Mucosa of descending colon (tissue), 3 donors: ENCODE results near the gene PYHIN1. TPM values are rescaled to one million over a fixed set of nuclear protein-coding genes. Genes with fewer than 3 reads are reported as not detected.
A peak's percentile ranks its signal among the peaks of the same experiment; 100 is the strongest.

Source experiments
- ATAC-seq: fragments of 200-7000 bp; cut with Tn5 transposase; one replicate; pipeline ENCODE4 v1.9.1; 2020; ENCODE audit warnings: mild to moderate bottlenecking, moderate library complexity
- DNase-seq, 3 donors: peaks; one replicate each; pipeline ENCODE4 v3.0.0-alpha.2; 2020
- H3K36me3 ChIP-seq: fragments of 200-600 bp; one replicate; pipeline ENCODE4 v1.8.0; 2021; ENCODE audit warnings: low read depth, mild to moderate bottlenecking
- H3K4me1 ChIP-seq: fragments of 200-600 bp; one replicate; pipeline ENCODE4 v1.8.0; 2021; ENCODE audit warnings: low read depth, mild to moderate bottlenecking
- H3K4me3 ChIP-seq: fragments of 200-600 bp; one replicate; pipeline ENCODE4 v1.8.0; 2021; ENCODE audit warnings: mild to moderate bottlenecking
- H3K9me3 ChIP-seq: fragments of 200-600 bp; one replicate; pipeline ENCODE4 v1.8.0; 2021; ENCODE audit warnings: mild to moderate bottlenecking
- CTCF ChIP-seq: fragments of 200-600 bp; IDR thresholded peaks from one replicate; pipeline ENCODE4 v1.8.0; 2022; ENCODE audit warnings: antibody characterized with exemption, mild to moderate bottlenecking
- intact Hi-C, 2 donors: fragments of 100-400 bp; cut with DNase I in 1 of 2; cut with micrococcal nuclease in 1 of 2; formaldehyde crosslinking; loops; one replicate each; pipeline versions ENCODE4 v1.11.0 to v1.11.1; 2022; cut with DNase I, micrococcal nuclease
- total RNA-seq, 3 donors: library from RNA; stranded (reverse); fragmentation: NEBNext Ultra II Directional in 2 of 3; extraction: Animal tissue kit (Norgen Biotek cat#: 25700) in 2 of 3; gene quantifications; one replicate each; pipeline versions ENCODE4 v1.2.1 to v1.2.4, GENCODE V29; 2021 to 2023
- donor health status: DM: no; HTN: no; CAD: no; lungs with moderate emphysema.
- donor health status: DM: no; HTN: no; CAD: no.
- donor health status: DM: no; HTN: yes; CAD: no.

PYHIN1 gene
- total RNA-seq, 3 donors from 2014 or later, result 0.87 to 2.0 (median 0.98) TPM

- H3K4me1 ChIP-seq, result no peaks in the 10 kb centered on the region
- ATAC-seq (no peak), DNase-seq (no peak)
- intact Hi-C loops, result no loop called here
- H3K9me3 ChIP-seq, result no peaks in the 10 kb centered on the region
- no peak for TF ChIP-seq CTCF
- no peaks in the 10 kb centered on the region for H3K36me3 ChIP-seq
- no peak overlapping the region for H3K4me3 ChIP-seq
These were observed 11.1 kb downstream of the PYHIN1 start for GRCh38 chr1:158942490-158942889.

- H3K36me3 ChIP-seq, result no peaks in the 10 kb centered on the region
- no peaks in the 10 kb centered on the region for H3K4me1 ChIP-seq
- DNase-seq (no peak), ATAC-seq (no peak)
- no peak for TF ChIP-seq CTCF
- intact Hi-C loops, result no loop called here
- no peak overlapping the region for H3K4me3 ChIP-seq
- H3K9me3 ChIP-seq, result no peaks in the 10 kb centered on the region
These were observed 11.7 kb downstream of the PYHIN1 start for GRCh38 chr1:158943059-158943458.

DNA sequence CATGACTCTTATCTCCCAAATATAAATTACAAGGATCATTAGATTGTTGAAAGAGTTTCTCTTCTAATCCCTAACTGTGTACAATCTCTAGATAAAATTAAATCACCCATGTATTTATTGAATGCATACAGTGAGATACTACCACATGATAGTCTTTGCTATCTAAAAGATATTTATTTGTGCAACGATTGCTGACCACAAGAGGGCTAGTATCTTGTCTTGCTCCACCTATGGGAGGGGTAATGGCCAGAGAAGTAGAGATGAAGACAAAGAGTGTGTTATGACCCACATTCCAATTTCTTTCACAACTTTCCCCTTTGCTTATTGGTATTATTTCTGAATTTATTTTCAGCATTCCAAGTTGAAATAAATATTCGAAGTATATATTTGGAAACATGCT is 13.7 kb downstream of the PYHIN1 start:
- ATAC-seq, result no peak
- Histone ChIP-seq H3K9me3 (no peaks in the 10 kb centered on the region), H3K4me1 (no peaks in the 10 kb centered on the region), H3K4me3 (no peak overlapping the region), H3K36me3 (no peaks in the 10 kb centered on the region)
- intact Hi-C loops, result no loop called here
- TF ChIP-seq CTCF, result no peak
- no peak for DNase-seq

DNA sequence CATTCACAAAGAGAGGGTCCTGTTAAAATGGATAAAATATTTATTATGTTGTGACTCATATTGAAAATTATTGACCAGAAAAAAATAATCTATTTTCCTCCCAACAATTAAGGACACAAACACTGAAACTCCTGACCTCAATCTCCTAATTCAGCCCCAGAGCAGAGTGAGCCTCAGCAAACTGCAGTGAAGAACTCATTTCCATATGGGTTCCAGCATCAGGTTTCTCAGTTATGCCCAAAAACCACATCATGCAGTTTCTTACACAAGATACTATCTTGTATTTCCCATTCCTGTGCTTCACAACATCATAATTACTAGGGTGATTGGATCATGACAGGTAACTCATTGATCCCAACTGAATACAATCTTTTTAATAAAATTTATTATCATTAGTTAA is 15.4 kb downstream of the PYHIN1 start:
- DNase-seq (no peak), ATAC-seq (no peak)
- TF ChIP-seq CTCF, result no peak
- no peaks in the 10 kb centered on the region for H3K4me1 ChIP-seq
- H3K36me3 ChIP-seq, result no peaks in the 10 kb centered on the region
- intact Hi-C loops, result no loop called here
- no peak overlapping the region for H3K4me3 ChIP-seq
- no peaks in the 10 kb centered on the region for H3K9me3 ChIP-seq

DNA sequence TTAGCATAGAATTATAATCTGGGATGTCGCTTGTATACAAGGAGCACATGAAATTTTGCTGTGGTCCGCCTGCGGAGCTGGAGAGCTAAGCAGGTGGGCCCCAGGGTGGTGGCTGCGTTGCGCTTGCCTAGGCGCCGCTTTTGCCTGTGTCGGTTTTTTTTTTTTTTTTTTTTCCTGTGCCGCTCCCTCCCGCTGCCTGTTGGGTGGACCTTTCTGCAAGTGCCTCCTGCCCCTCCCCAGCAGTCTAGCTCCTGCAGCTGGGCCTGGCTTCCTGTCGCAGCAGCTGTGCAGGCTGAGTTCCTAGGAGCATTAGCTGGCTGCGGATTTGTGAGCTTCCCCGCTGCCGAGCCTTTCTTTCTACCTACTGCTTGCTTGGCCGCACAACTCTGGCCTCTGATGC is 20.6 kb downstream of the PYHIN1 start:
- peak; percentile 19 to 56 (median 24) for DNase-seq
- Histone ChIP-seq H3K9me3 (no peaks in the 10 kb centered on the region), H3K4me1 (no peaks in the 10 kb centered on the region), H3K36me3 (no peaks in the 10 kb centered on the region), H3K4me3 (no peak overlapping the region)
- peak; percentile 61 for ATAC-seq
- no peak for TF ChIP-seq CTCF
- intact Hi-C loops, result no loop called here

GRCh38 chr1:158952416-158952815 is 21.1 kb downstream of the PYHIN1 start:
- no peaks in the 10 kb centered on the region for H3K4me1 ChIP-seq
- H3K4me3 ChIP-seq, result no peak overlapping the region
- no peak for TF ChIP-seq CTCF
- ATAC-seq, result peak; percentile 39
- DNase-seq, result no peak
- intact Hi-C loops, result no loop called here
- H3K36me3 ChIP-seq, result no peaks in the 10 kb centered on the region
- H3K9me3 ChIP-seq, result no peaks in the 10 kb centered on the region
